Tibial nerve (tissue), 4 donors: ENCODE data around the gene RAB15.

Source experiments
- CTCF ChIP-seq, 5 experiments: fragments of 200-600 bp in 3 of 5; fragments of 450-650 bp in 2 of 5; sonication (generic) in 3 of 5; IDR thresholded peaks; one replicate each; pipeline ENCODE4 v1.5.1; 2016 to 2019; ENCODE audit warnings: antibody characterized with exemption in 5 of 5, mild to moderate bottlenecking in 3 of 5, moderate library complexity in 2 of 5
- EP300 ChIP-seq, 2 donors: sonication (generic); formaldehyde crosslinking; IDR thresholded peaks; one replicate each; pipeline ENCODE4 v1.6.1; 2017; ENCODE audit warnings: antibody characterized with exemption in 2 of 2, mild to moderate bottlenecking in 1 of 2
- POLR2A ChIP-seq, 2 donors: fragments of 450-650 bp; IDR thresholded peaks; one replicate each; pipeline ENCODE4 v1.6.1; 2017; ENCODE audit warnings: antibody characterized with exemption in 2 of 2, mild to moderate bottlenecking in 2 of 2, moderate library complexity in 2 of 2

GRCh38 chr14:65011538-65011937 lies 39.4 kb upstream of the RAB15 start:
- no peak for TF ChIP-seq CTCF (IDR thresholded peaks at IDR 0.05)
- TF ChIP-seq POLR2A (IDR thresholded peaks at IDR 0.05) = no peak
- no peak for TF ChIP-seq EP300 (IDR thresholded peaks at IDR 0.05)
